ENCODE data around the gene ENG. TPM values are rescaled to one million over a fixed set of nuclear protein-coding genes. Genes with fewer than 3 reads are reported as not detected.
A peak's percentile ranks its signal among the peaks of the same experiment; 100 is the strongest.
"Not testable (repeated sequence)": the region's sequence is repeated elsewhere in the genome, so short reads cannot be mapped to it uniquely, and the experiment has no call there.

The ENG gene
- total RNA-seq, 1 donor from 2014 or later: 51.6 TPM

- DNase-seq (ENCODE audit: low read depth in 2 of 2): peak; percentile 44 to 66
Observed at GRCh38 chr9:127846443-127847177, 7.8 kb downstream of the ENG start.

- not testable (repeated sequence) for DNase-seq (ENCODE audit: low read depth in 2 of 2)
Observed at GRCh38 chr9:127845619-127846018, 8.8 kb downstream of the ENG start.

- DNase-seq (ENCODE audit: low read depth in 2 of 2): peak; percentile 41 to 84
Observed at GRCh38 chr9:127844821-127845359, 9.6 kb downstream of the ENG start.

GRCh38 chr9:127841087-127841835, 13.2 kb downstream of the ENG start:
- DNase-seq (ENCODE audit: low read depth in 2 of 2): no peak

GRCh38 chr9:127838375-127839078, 15.9 kb downstream of the ENG start:
- peak; percentile 82 to 98 for DNase-seq (ENCODE audit: low read depth in 2 of 2)

GRCh38 chr9:127837346-127837745, 17.1 kb downstream of the ENG start:
- DNase-seq (ENCODE audit: low read depth in 2 of 2): no peak

- DNase-seq (ENCODE audit: low read depth in 2 of 2): not testable (repeated sequence)
Observed at GRCh38 chr9:127836561-127836960, 17.9 kb downstream of the ENG start.

GRCh38 chr9:127835991-127836516, 18.4 kb downstream of the ENG start:
- peak; percentile 74 to 90 for DNase-seq (ENCODE audit: low read depth in 2 of 2)

- peak in 1 of 2 donors; percentile 1 for DNase-seq (ENCODE audit: low read depth in 2 of 2)
Observed at GRCh38 chr9:127833555-127833954, 20.9 kb downstream of the ENG start.

GRCh38 chr9:127832248-127832647, 22.2 kb downstream of the ENG start:
- no peak for DNase-seq (ENCODE audit: low read depth in 2 of 2)

GRCh38 chr9:127829205-127829906, 25.1 kb downstream of the ENG start:
- DNase-seq (ENCODE audit: low read depth in 2 of 2): peak in 1 of 2 donors; percentile 2

GRCh38 chr9:127828262-127829031, 26.0 kb downstream of the ENG start:
- DNase-seq (ENCODE audit: low read depth in 2 of 2): peak; percentile 78 to 81

- DNase-seq (ENCODE audit: low read depth in 2 of 2): peak in 1 of 2 donors; percentile 22
Observed at GRCh38 chr9:127826253-127826913, 28.1 kb downstream of the ENG start.

- DNase-seq (ENCODE audit: low read depth in 2 of 2): peak; percentile 41 to 58
Observed at GRCh38 chr9:127825319-127826051, 29.0 kb downstream of the ENG start.

- no peak for DNase-seq (ENCODE audit: low read depth in 2 of 2)
Observed at GRCh38 chr9:127822108-127822507, 32.4 kb downstream of the ENG start.

GRCh38 chr9:127818574-127818973, 35.9 kb downstream of the ENG start:
- DNase-seq (ENCODE audit: low read depth in 2 of 2): no peak

GRCh38 chr9:127817881-127818434, 36.5 kb downstream of the ENG start:
- no peak for DNase-seq (ENCODE audit: low read depth in 2 of 2)

- DNase-seq (ENCODE audit: low read depth in 2 of 2): no peak
Observed at GRCh38 chr9:127816728-127817127, 37.7 kb downstream of the ENG start.

- DNase-seq (ENCODE audit: low read depth in 2 of 2): no peak
Observed at GRCh38 chr9:127816362-127816725, 38.1 kb downstream of the ENG start.
